SK-N-SH (cell line): Measurements from ENCODE around the gene FBH1. TPM values are rescaled to one million over a fixed set of nuclear protein-coding genes. Genes with fewer than 3 reads are reported as not detected.
"Not testable (repeated sequence)": the region's sequence is repeated elsewhere in the genome, so short reads cannot be mapped to it uniquely, and the experiment has no call there.

Experiments used
- CTCF ChIA-PET: fragments of 300-600, 350-600 bp; formaldehyde crosslinking; extraction: SDS; loops from one replicate; lab custom pipeline; 2021; lab: Yijun Ruan, JAX
- POLR2A ChIA-PET: fragments of 350-600 bp; sonication (Branson Sonifier 250); formaldehyde crosslinking; extraction: SDS; loops from one replicate; lab custom pipeline; 2020; ENCODE audit warnings: antibody characterized with exemption, inconsistent platforms; lab: Yijun Ruan, JAX
- DNase-seq: peaks from one replicate; pipeline ENCODE4 v3.0.0; 2012
- H2AFZ ChIP-seq: fragments of 200-600 bp; sonication (generic); 2 replicates; pipeline ENCODE4 v1.8.1; 2016; ENCODE audit warnings: antibody characterized with exemption, mild to moderate bottlenecking, low read depth
- H3F3A ChIP-seq: fragments of 200-600 bp; sonication (generic); replicated peaks from 2 replicates; pipeline ENCODE3; 2016; ENCODE audit warnings: antibody characterized with exemption, mild to moderate bottlenecking; ENCODE audit not compliant: insufficient read depth
- H3K27ac ChIP-seq, 2 experiments: fragments of 200-500 bp in 1 of 2; fragments of 200-600 bp in 1 of 2; sonication (Bioruptor generic) in 1 of 2; sonication (generic), shearing (Covaris generic) in 1 of 2; 2 replicates each; pipeline versions ENCODE4 v1.5.1 to v1.6.1; 2014 to 2016; ENCODE audit warnings: low read depth in 2 of 2, inconsistent platforms in 1 of 2, low read length in 1 of 2, mild to moderate bottlenecking in 1 of 2, mixed read lengths in 1 of 2
- H3K27me3 ChIP-seq: fragments of 200-600 bp; sonication (generic), shearing (Covaris generic); 2 replicates; pipeline ENCODE4 v1.6.1; 2016; ENCODE audit warnings: mixed run types; ENCODE audit not compliant: insufficient read depth
- H3K36me3 ChIP-seq, 2 experiments: fragments of 200-500 bp in 1 of 2; fragments of 200-600 bp in 1 of 2; sonication (Bioruptor generic) in 1 of 2; sonication (generic) in 1 of 2; replicated peaks in 1 of 2; 2 replicates each; pipeline versions ENCODE3 to v1.5.1; 2014 to 2016; ENCODE audit warnings: low read length in 1 of 2, mild to moderate bottlenecking in 1 of 2; ENCODE audit not compliant: insufficient read depth in 2 of 2, control insufficient read depth in 1 of 2
- H3K4me1 ChIP-seq, 2 experiments: fragments of 200-500 bp in 1 of 2; fragments of 200-600 bp in 1 of 2; sonication (Bioruptor generic) in 1 of 2; sonication (generic), shearing (Covaris generic) in 1 of 2; 2 replicates each; pipeline versions ENCODE4 v1.5.1 to v1.6.1; 2014 to 2016; ENCODE audit warnings: low read depth in 1 of 2, low read length in 1 of 2, mixed run types in 1 of 2; ENCODE audit not compliant: insufficient read depth in 2 of 2, control insufficient read depth in 1 of 2
- H3K4me2 ChIP-seq: fragments of 200-600 bp; sonication (generic), shearing (Covaris generic); 2 replicates; pipeline ENCODE4 v1.6.1; 2017; ENCODE audit warnings: mixed run types
- H3K4me3 ChIP-seq, 2 experiments: fragments of 200-500 bp in 1 of 2; fragments of 200-600 bp in 1 of 2; sonication (Bioruptor generic) in 1 of 2; sonication (generic), shearing (Covaris generic) in 1 of 2; 2 replicates each; pipeline versions ENCODE4 v1.5.1 to v1.8.1; 2014 to 2016; ENCODE audit warnings: low read depth in 2 of 2, inconsistent platforms in 1 of 2, low read length in 1 of 2, mild to moderate bottlenecking in 1 of 2, mixed read lengths in 1 of 2, moderate library complexity in 1 of 2
- H3K79me2 ChIP-seq: fragments of 200-600 bp; sonication (generic); 2 replicates; pipeline ENCODE4 v1.8.1; 2017; ENCODE audit warnings: mild to moderate bottlenecking; ENCODE audit not compliant: insufficient read depth
- H3K9ac ChIP-seq: fragments of 200-600 bp; sonication (generic); 2 replicates; pipeline ENCODE4 v1.6.1; 2017; ENCODE audit warnings: mixed run types
- H3K9me2 ChIP-seq: fragments of 200-600 bp; sonication (generic); 2 replicates; pipeline ENCODE4 v1.6.1; 2017; ENCODE audit warnings: mixed run types
- H3K9me3 ChIP-seq: fragments of 200-600 bp; sonication (generic); 2 replicates; pipeline ENCODE4 v1.6.1; 2017; ENCODE audit warnings: mixed run types, mild to moderate bottlenecking, moderate library complexity
- H4K20me1 ChIP-seq: fragments of 200-600 bp; sonication (generic); 2 replicates; pipeline ENCODE4 v1.6.1; 2017; ENCODE audit warnings: mild to moderate bottlenecking, mixed run types; ENCODE audit not compliant: insufficient read depth
- FOSL2 ChIP-seq: IDR thresholded peaks from 2 replicates; pipeline ENCODE4 v1.4.0; 2012; ENCODE audit warnings: low read depth, mild to moderate bottlenecking, moderate library complexity, borderline replicate concordance
- REST ChIP-seq: IDR thresholded peaks from 2 replicates; pipeline ENCODE4 v1.6.1; 2012; ENCODE audit warnings: mild to moderate bottlenecking, low read depth, low read length, moderate library complexity
- RXRA ChIP-seq: IDR thresholded peaks from 2 replicates; pipeline ENCODE4 v1.4.0; 2012; ENCODE audit warnings: low read depth, mild to moderate bottlenecking, borderline replicate concordance
- SMC3 ChIP-seq: IDR thresholded peaks from 2 replicates; pipeline ENCODE4 v1.6.1; 2012; ENCODE audit warnings: low read depth, low read length, improper control_type of control experiment
- TCF12 ChIP-seq: IDR thresholded peaks from 2 replicates; pipeline ENCODE4 v1.4.0; 2012
- WGBS: methylation state at CpG from one replicate; pipeline ENCODE4 v1.1.6; 2017; ENCODE audit warnings: low lambda C conversion rate; 5-methylcytosine and 5-hydroxymethylcytosine counted together
- polyA plus RNA-seq, 3 experiments: library from polyadenylated mRNA; depleted of rRNA; stranded (reverse); fragments of >200 nt; gene quantifications; 2 replicates each; pipeline ENCODE4 v1.2.3, GENCODE V29; 2012

FBH1 gene
- polyA plus RNA-seq, 1 of the 3 experiments (the other 2 are of a cell fraction), result 60.9 TPM

- TF ChIP-seq FOSL2 (no peak), REST (no peak)
- TF ChIP-seq, all 33 proteins: peak for 0
These were observed 69.6 kb downstream of the FBH1 start (continued) for GRCh38 chr10:5959581-5960069.

GRCh38 chr10:5960070-5960972 is 70.3 kb downstream of the FBH1 start:
- Histone ChIP-seq H2AFZ (no peak overlapping the region), H3K4me2 (no peak overlapping the region), H3K9ac (no peak overlapping the region), H3K79me2 (no peaks in the 10 kb centered on the region), H3K9me3 (no peaks in the 10 kb centered on the region), H3F3A (peaks cover 9% of the 10 kb centered on the region), H3K4me3 (no peak overlapping the region), H4K20me1 (no peaks in the 10 kb centered on the region), H3K36me3 (no peaks in the 10 kb centered on the region), H3K27me3 (no peaks in the 10 kb centered on the region), H3K27ac (no peak overlapping the region), H3K4me1 (no peaks in the 10 kb centered on the region), H3K9me2 (no peaks in the 10 kb centered on the region)
- no peak for DNase-seq
- TF ChIP-seq RXRA (no peak), FOSL2 (no peak; the same call in 1 of the 2 replicates), TCF12 (no peak), SMC3 (no peak)
- POLR2A ChIA-PET, result no interaction called here
- 79% methylated on average over 10 of the region's 18 CpGs for WGBS
- CTCF ChIA-PET, result interaction anchor here (1.2 kb wide), 1 partner anchor 27 kb away, joined by 4 read pairs; no protein-coding TSS in a partner anchor

- H3K27ac ChIP-seq, H3K9me3 ChIP-seq, H2AFZ ChIP-seq, H3K4me3 ChIP-seq, DNase-seq, H3K9ac ChIP-seq, POLR2A ChIA-PET, H3F3A ChIP-seq, H3K27me3 ChIP-seq, H3K9me2 ChIP-seq, H4K20me1 ChIP-seq, H3K4me2 ChIP-seq, H3K4me1 ChIP-seq, H3K79me2 ChIP-seq, H3K36me3 ChIP-seq, CTCF ChIA-PET: not testable (repeated sequence)
- WGBS, result 86% methylated on average over 10 of the region's 10 CpGs
These were observed 70.9 kb downstream of the FBH1 start for GRCh38 chr10:5960973-5961275.
